GM21723 (cell line): Measurements from ENCODE around the gene NECTIN4.
"Not testable (repeated sequence)": the region's sequence is repeated elsewhere in the genome, so short reads cannot be mapped to it uniquely, and the experiment has no call there.

Experiments used
- ATAC-seq: cut with Tn5 transposase; IDR thresholded peaks from one replicate; pipeline ENCODE4 v1.9.1; 2021; ENCODE audit warnings: mild to moderate bottlenecking, moderate library complexity; ENCODE audit not compliant: unreplicated experiment

Gene NECTIN4

GRCh38 chr1:161089251-161089924 is at the start of gene NECTIN4:
Gene NECTIN4, minus strand, starts transcription at chr1:161089558. Its CDS starts 262 bp downstream, at chr1:161089296.
- ATAC-seq, result no peak

- no peak for ATAC-seq
These were observed 49.1 kb upstream of the NECTIN4 start for GRCh38 chr1:161138431-161138830.

- ATAC-seq, result no peak
These were observed 48.5 kb upstream of the NECTIN4 start for GRCh38 chr1:161137881-161138280.

GRCh38 chr1:161133220-161133740 is 43.9 kb upstream of the NECTIN4 start:
- peak; percentile 22 for ATAC-seq

- peak; percentile 92 for ATAC-seq
These were observed 43.3 kb upstream of the NECTIN4 start, which contains the start of gene DEDD for GRCh38 chr1:161132410-161133219. Gene DEDD, minus strand, starts transcription at chr1:161132667. Its CDS starts 8,205 bp downstream, at chr1:161124462.

GRCh38 chr1:161131523-161132409 is 42.4 kb upstream of the NECTIN4 start:
- peak; percentile 2 for ATAC-seq

GRCh38 chr1:161130266-161130665 is 40.9 kb upstream of the NECTIN4 start:
- no peak for ATAC-seq

GRCh38 chr1:161128591-161129420 is 39.4 kb upstream of the NECTIN4 start:
- no peak for ATAC-seq

- no peak for ATAC-seq
These were observed 38.3 kb upstream of the NECTIN4 start for GRCh38 chr1:161127649-161128048.

- ATAC-seq, result no peak
These were observed 33.6 kb upstream of the NECTIN4 start for GRCh38 chr1:161122967-161123366.

- no peak for ATAC-seq
These were observed 32.5 kb upstream of the NECTIN4 start for GRCh38 chr1:161121834-161122233.

GRCh38 chr1:161121042-161121650 is 31.8 kb upstream of the NECTIN4 start:
- no peak for ATAC-seq

- ATAC-seq, result peak; percentile 51
These were observed 29.9 kb upstream of the NECTIN4 start for GRCh38 chr1:161119092-161119903.

GRCh38 chr1:161117759-161118581 is 28.6 kb upstream of the NECTIN4 start, which contains the start of the genes NIT1 and PFDN2:
Gene NIT1, plus strand, starts transcription at chr1:161118105. Its CDS starts 72 bp downstream, at chr1:161118177.
Gene PFDN2, minus strand, starts transcription at chr1:161118037. Its CDS starts 11 bp downstream, at chr1:161118026.
- peak; percentile 82 for ATAC-seq

- ATAC-seq, result not testable (repeated sequence)
These were observed 26.6 kb upstream of the NECTIN4 start for GRCh38 chr1:161115961-161116360.

- no peak for ATAC-seq
These were observed 25.9 kb upstream of the NECTIN4 start for GRCh38 chr1:161115132-161115711.

- no peak for ATAC-seq
These were observed 25.2 kb upstream of the NECTIN4 start for GRCh38 chr1:161114556-161114955.
